GM21526 (cell line): Measurements from ENCODE around the gene CCDC71L.

Source experiments
- ATAC-seq: cut with Tn5 transposase; IDR thresholded peaks from one replicate; pipeline ENCODE4 v1.9.1; 2021; ENCODE audit warnings: moderate library complexity; ENCODE audit not compliant: unreplicated experiment, low FRiP score

The CCDC71L gene

GRCh38 chr7:106626376-106627164 lies 34.4 kb downstream of the CCDC71L start:
- no peak for ATAC-seq

DNA sequence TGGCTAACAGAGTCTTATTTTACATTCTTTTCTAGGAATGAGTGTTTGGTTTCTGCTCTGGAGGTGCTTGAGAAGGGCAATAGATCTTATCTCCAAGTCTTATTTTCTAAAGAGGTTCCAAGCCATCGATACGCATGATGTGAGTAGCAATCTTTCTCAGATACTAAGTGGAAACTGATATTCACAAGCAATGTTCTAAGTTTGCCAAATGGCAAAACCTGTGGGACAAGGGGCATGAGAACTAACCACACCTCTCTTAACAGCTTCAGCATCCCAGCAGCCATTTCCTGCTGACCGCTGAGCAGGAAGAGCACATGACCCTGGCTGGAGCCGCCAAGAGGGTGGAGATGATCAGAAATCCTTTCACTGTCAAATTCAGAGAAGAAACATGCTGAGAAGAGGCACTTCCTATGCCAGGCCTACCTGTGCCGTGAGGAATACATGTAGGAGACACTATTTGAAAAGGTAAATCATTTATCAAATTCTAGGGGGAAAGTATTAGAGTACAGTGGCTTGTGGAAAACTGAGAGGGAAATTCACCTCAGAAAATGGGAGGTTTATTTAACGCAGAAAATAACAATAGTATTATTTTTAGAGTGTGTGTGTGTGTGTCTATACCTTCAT lies 35.2 kb downstream of the CCDC71L start:
- no peak for ATAC-seq

- ATAC-seq = no peak
These were observed 37.1 kb downstream of the CCDC71L start for GRCh38 chr7:106623853-106624252.

DNA sequence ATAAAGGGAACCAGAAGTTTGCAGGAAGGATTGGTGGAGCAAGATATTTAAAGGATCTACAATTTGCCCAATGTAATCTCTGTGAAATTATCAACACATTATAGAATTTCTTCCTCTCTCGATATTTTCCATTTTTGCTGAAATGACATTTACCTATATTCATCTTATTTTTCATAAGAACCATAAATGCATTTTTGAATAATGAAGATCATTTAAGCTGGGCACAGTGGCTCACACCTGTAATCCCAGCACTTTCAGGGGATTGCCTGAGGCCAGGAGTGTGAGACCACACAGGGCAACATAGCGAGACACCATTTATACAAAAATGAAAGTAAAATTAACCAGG lies 37.7 kb downstream of the CCDC71L start:
- ATAC-seq = no peak

GRCh38 chr7:106622654-106623314 lies 38.2 kb downstream of the CCDC71L start:
- ATAC-seq = no peak

GRCh38 chr7:106621393-106622132 lies 39.4 kb downstream of the CCDC71L start:
- no peak for ATAC-seq

DNA sequence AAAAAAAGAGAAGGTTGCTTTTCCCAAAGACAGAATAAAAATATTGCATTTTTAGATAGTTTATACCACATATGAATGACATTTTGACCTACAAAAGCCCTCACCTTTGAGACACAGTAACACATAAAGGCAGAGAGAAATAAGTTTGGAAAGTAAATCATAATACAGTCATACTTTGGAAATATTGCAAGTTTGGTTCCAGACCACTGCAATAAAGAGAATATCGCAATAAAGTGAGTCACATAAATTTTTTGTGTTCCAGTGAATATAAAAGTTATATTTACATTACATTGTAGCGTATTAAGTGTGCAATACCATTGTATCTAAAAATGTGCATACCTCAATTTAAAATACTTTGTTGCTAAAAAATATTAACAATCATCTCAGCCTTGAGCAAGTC lies 40.3 kb downstream of the CCDC71L start:
- ATAC-seq = no peak

GRCh38 chr7:106620034-106620433 lies 40.9 kb downstream of the CCDC71L start:
- no peak for ATAC-seq

- ATAC-seq = no peak
These were observed 41.7 kb downstream of the CCDC71L start for GRCh38 chr7:106619213-106619612.

GRCh38 chr7:106618480-106618879 lies 42.5 kb downstream of the CCDC71L start:
- no peak for ATAC-seq

GRCh38 chr7:106617860-106618259 lies 43.1 kb downstream of the CCDC71L start:
- ATAC-seq = no peak

DNA sequence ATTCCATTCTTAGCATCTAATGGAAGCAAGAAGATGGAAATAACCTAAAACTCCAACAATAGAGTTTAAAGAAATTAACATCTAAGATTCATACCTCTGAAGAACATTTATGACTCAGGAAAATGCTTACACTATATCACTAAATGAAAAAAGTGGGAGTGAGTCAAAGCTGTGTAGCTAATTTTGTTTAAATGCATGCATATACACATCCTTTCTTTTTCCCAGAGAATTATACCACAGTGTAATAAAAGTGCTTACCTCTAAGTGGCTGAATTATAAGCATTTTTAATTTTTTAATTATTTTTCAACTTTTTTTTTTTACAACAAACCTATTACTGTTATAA lies 44.3 kb downstream of the CCDC71L start:
- ATAC-seq = no peak

GRCh38 chr7:106615808-106616707 lies 44.9 kb downstream of the CCDC71L start:
- ATAC-seq = no peak

GRCh38 chr7:106614751-106615150 lies 46.2 kb downstream of the CCDC71L start:
- ATAC-seq = no peak

GRCh38 chr7:106613848-106614560 lies 47.0 kb downstream of the CCDC71L start:
- ATAC-seq = no peak

DNA sequence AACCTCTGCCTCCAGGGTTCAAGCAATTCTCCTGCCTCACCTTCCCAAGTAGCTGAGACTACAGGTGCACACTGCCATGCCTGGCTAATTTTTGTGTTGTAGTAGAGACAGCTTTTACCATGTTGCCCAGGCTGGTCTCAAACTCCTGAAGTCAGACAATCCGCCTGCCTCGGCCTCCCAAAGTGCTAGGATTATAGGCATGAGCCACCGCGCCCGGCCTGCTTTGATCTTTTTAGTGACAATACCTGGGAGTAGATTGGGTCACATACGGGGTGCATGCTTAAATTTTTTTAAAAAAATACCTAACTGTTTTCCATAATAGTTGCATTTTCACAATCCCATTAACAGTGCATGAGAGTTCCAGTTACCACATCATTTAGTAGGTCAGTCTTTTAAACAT lies 47.7 kb downstream of the CCDC71L start:
- ATAC-seq = no peak

GRCh38 chr7:106612432-106612831 lies 48.5 kb downstream of the CCDC71L start:
- no peak for ATAC-seq

DNA sequence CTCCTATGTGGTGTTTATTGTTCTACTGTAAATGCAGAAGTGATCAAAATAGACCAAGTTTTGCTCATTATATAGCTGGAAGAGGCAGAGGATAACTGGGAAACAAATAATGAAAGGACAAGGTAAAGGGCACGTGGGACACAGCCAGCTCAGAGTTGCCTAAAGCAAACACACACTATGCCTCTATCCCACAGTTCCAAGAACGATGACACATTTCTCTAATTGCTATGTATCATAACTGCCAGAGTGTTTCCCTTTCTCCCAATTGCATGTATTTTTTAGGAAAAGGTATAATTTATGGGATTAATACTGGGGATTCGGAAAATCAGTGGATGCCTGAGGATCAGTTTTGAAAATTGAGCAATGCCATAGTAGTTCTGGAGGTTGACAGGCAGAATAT lies 49.0 kb downstream of the CCDC71L start:
- no peak for ATAC-seq

- no peak for ATAC-seq
These were observed 49.7 kb downstream of the CCDC71L start for GRCh38 chr7:106610996-106611886.
